NT2/D1 (cell line): ENCODE data around the gene ABI3.

Experiments used
- YY1 ChIP-seq: IDR thresholded peaks from 2 replicates; pipeline ENCODE4 v1.6.1; 2011; ENCODE audit not compliant: insufficient read length, insufficient read depth
- ZNF274 ChIP-seq: IDR thresholded peaks from 2 replicates; pipeline ENCODE4 v1.6.1; 2011; ENCODE audit warnings: mild to moderate bottlenecking, low read depth, low read length

GRCh38 chr17:49266233-49266632 is 55.7 kb downstream of the ABI3 start:
- TF ChIP-seq YY1 (no peak), ZNF274 (no peak)
